Measurements from ENCODE around the gene PSD2. TPM values are rescaled to one million over a fixed set of nuclear protein-coding genes. Genes with fewer than 3 reads are reported as not detected.

Gene PSD2
- total RNA-seq, 1 experiment from 2014 or later = 0.22 TPM

GRCh38 chr5:139844472-139845145 is 49.0 kb downstream of the PSD2 start:
- Histone ChIP-seq H2BK120ac (ENCODE audit: low read depth, low read length, poor library complexity, severe bottlenecking) (no peak overlapping the region), H2BK12ac (ENCODE audit: insufficient read length, low read depth, low read length) (no peak overlapping the region), H4K5ac (ENCODE audit: insufficient read length, low read depth, low read length) (no peak overlapping the region), H2BK15ac (ENCODE audit: low read depth, low read length) (no peak overlapping the region), H4K20me1 (ENCODE audit: control insufficient read depth, insufficient read depth, insufficient read length) (no peaks in the 10 kb centered on the region), H3T11ph (ENCODE audit: low read length) (no peak overlapping the region), H3K23me2 (ENCODE audit: insufficient read length, low read depth, low read length, poor library complexity, severe bottlenecking) (no peaks in the 10 kb centered on the region), H4K91ac (ENCODE audit: insufficient read length, low read depth, low read length) (no peak overlapping the region), H3K9ac (ENCODE audit: extremely low read depth, insufficient read length, low read length) (no peak overlapping the region), H2AFZ (ENCODE audit: low read length) (no peak overlapping the region), H3K56ac (ENCODE audit: insufficient read length, low read depth, low read length) (no peak overlapping the region), H4K8ac (replicated peaks; ENCODE audit: insufficient read length, low read depth, low read length) (no peak overlapping the region), H3K14ac (ENCODE audit: insufficient read depth, low read length) (no peak overlapping the region; the same call in 1 of the 2 replicates), H2AK5ac (ENCODE audit: insufficient read length, low read length) (no peak overlapping the region), H3K4me2 (ENCODE audit: insufficient read depth, insufficient read length, low read length) (peak overlapping the region; percentile 28), H2BK5ac (ENCODE audit: insufficient read length, low read length) (no peak overlapping the region), H2BK20ac (ENCODE audit: low read depth, low read length, poor library complexity, severe bottlenecking) (no peak overlapping the region), H3K79me2 (ENCODE audit: insufficient read depth, low read length) (no peaks in the 10 kb centered on the region), H3K27me3 (ENCODE audit: insufficient read depth, low read length) (peaks cover 17% of the 10 kb centered on the region; the same call in 1 of the 2 replicates), H3K4me1 (ENCODE audit: insufficient read depth, low read length) (no peaks in the 10 kb centered on the region), H3K27ac (ENCODE audit: insufficient read length, low read depth, low read length) (no peak overlapping the region), H3K18ac (ENCODE audit: insufficient read length, low read depth, low read length) (no peak overlapping the region), H3K4ac (ENCODE audit: low read depth, low read length) (no peak overlapping the region), H3K79me1 (ENCODE audit: insufficient read depth, low read depth, low read length, poor library complexity, severe bottlenecking) (no peaks in the 10 kb centered on the region), H3K9me3 (ENCODE audit: control insufficient read depth, low read depth, low read length) (no peaks in the 10 kb centered on the region), H3K23ac (ENCODE audit: insufficient read length, low read depth, low read length) (no peak overlapping the region)
- Mint-ChIP-seq H3K4me3 (peak overlapping the region in 1 of 2 experiments; percentile 19; a peak in 1 of 5 replicates), H3K27me3 (ENCODE audit: low read depth) (peaks cover 67% of the 10 kb centered on the region), H3K4me1 (peaks cover 7 to 10% of the 10 kb centered on the region in 2 experiments), H3K9me3 (no peaks in the 10 kb centered on the region), H3K36me3 (ENCODE audit: insufficient read depth in 1 of 3, low read depth in 3 of 3) (no peaks in the 10 kb centered on the region), H3K27ac (peak overlapping the region in 1 of 3 experiments; percentile 73; a peak in 1 of 7 replicates)
- DNase-seq = peak; percentile 91
- WGBS (ENCODE audit: extremely low coverage, insufficient read length, low lambda C conversion rate) = no CpG with 5 or more reads among the region's 18 CpGs
- peak; percentile 92 for TF ChIP-seq CTCF (conservative IDR thresholded peaks at IDR 0.05)

Data from H9 (cell line).